Upper lobe of right lung (tissue), 1 donor: ENCODE results near the gene XRN2. TPM values are rescaled to one million over a fixed set of nuclear protein-coding genes. Genes with fewer than 3 reads are reported as not detected.

Source experiments
- ATAC-seq: fragments of 200-7000 bp; cut with Tn5 transposase; one replicate; pipeline ENCODE4 v1.9.1; 2020; ENCODE audit warnings: mild to moderate bottlenecking, moderate library complexity
- DNase-seq: peaks from one replicate; pipeline ENCODE4 v3.0.0-alpha.2; 2020
- H3K27ac ChIP-seq: fragments of 200-600 bp; one replicate; pipeline ENCODE4 v1.8.0; 2022
- H3K27me3 ChIP-seq: fragments of 200-600 bp; one replicate; pipeline ENCODE4 v1.8.0; 2022; ENCODE audit warnings: mild to moderate bottlenecking
- H3K36me3 ChIP-seq: fragments of 200-600 bp; one replicate; pipeline ENCODE4 v1.8.0; 2022
- H3K4me1 ChIP-seq: fragments of 200-600 bp; one replicate; pipeline ENCODE4 v1.8.0; 2022
- H3K4me3 ChIP-seq: fragments of 200-600 bp; one replicate; pipeline ENCODE4 v1.8.0; 2022; ENCODE audit warnings: mild to moderate bottlenecking
- H3K9me3 ChIP-seq: fragments of 200-600 bp; one replicate; pipeline ENCODE4 v1.8.0; 2022
- intact Hi-C: fragments of 100-400 bp; cut with DNase I; formaldehyde crosslinking; loops from one replicate; pipeline ENCODE4 v1.11.0; 2022
- total RNA-seq: library from RNA; stranded (reverse); fragmentation: NEBNext Ultra II Directional; extraction: Animal tissue kit (Norgen Biotek cat#: 25700); gene quantifications from one replicate; pipeline ENCODE4 v1.2.1, GENCODE V29; 2021
- TF ChIP-seq, protein P1 (sequence below): fragments of 200-600 bp; IDR thresholded peaks from one replicate; pipeline ENCODE4 v1.8.0; 2022; ENCODE audit warnings: antibody characterized with exemption
- donor health status: DM: no; HTN: yes; CAD: no; lungs with severe emphysema.

Gene XRN2
- total RNA-seq, 1 donor from 2014 or later, result 54.9 TPM

DNA sequence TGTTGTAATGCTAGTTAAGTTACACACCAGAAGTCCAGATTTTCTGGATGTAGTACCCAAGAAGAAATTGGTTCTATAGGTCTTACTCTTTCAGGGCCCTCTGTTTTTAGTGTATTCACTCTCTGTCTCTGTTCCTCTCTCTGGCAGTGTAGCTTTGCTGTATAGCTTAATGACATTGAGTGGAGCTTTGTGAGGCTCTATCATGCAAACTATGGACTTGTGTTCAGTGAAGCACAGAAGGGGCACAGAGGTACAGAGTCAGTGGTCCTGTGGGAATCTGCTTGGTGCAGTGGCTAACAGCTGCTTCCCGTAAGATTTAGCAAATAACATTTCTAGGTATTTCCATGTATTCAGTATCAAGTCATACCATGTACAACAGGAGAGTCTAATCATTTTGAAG lies 68.1 kb downstream of the XRN2 start:
- H3K36me3 ChIP-seq, result peaks cover 61% of the 10 kb centered on the region
- no peak overlapping the region for H3K27ac ChIP-seq
- H3K4me1 ChIP-seq, result no peaks in the 10 kb centered on the region
- intact Hi-C loops, result no loop called here
- ATAC-seq, result no peak
- DNase-seq, result no peak
- TF ChIP-seq, protein P1, sequence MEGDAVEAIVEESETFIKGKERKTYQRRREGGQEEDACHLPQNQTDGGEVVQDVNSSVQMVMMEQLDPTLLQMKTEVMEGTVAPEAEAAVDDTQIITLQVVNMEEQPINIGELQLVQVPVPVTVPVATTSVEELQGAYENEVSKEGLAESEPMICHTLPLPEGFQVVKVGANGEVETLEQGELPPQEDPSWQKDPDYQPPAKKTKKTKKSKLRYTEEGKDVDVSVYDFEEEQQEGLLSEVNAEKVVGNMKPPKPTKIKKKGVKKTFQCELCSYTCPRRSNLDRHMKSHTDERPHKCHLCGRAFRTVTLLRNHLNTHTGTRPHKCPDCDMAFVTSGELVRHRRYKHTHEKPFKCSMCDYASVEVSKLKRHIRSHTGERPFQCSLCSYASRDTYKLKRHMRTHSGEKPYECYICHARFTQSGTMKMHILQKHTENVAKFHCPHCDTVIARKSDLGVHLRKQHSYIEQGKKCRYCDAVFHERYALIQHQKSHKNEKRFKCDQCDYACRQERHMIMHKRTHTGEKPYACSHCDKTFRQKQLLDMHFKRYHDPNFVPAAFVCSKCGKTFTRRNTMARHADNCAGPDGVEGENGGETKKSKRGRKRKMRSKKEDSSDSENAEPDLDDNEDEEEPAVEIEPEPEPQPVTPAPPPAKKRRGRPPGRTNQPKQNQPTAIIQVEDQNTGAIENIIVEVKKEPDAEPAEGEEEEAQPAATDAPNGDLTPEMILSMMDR, result no peak
- H3K27me3 ChIP-seq, result no peaks in the 10 kb centered on the region
- H3K4me3 ChIP-seq, result no peak overlapping the region
- no peaks in the 10 kb centered on the region for H3K9me3 ChIP-seq

DNA sequence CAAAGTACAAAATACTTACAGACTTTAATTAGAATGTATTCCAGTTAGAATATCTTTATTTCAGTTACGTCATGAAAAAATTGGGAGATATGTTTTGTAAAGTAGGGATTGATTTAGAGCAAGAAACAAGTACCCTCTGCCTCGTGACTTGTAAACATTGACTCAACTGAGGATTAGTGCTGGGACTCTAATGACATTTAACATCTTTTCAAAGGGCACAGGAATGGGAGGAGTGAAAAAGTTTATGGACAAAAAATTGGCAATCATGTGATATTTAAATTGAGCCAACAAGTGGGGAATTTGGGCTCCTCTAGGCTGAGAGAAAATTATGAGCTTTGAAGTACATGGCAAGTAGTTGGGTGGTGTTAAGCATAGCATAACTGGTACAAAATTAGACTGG lies 68.9 kb downstream of the XRN2 start:
- intact Hi-C loops, result no loop called here
- ATAC-seq, result no peak
- H3K36me3 ChIP-seq, result peaks cover 53% of the 10 kb centered on the region
- H3K27ac ChIP-seq, result no peak overlapping the region
- H3K27me3 ChIP-seq, result no peaks in the 10 kb centered on the region
- H3K4me3 ChIP-seq, result no peak overlapping the region
- DNase-seq, result no peak
- no peaks in the 10 kb centered on the region for H3K4me1 ChIP-seq
- TF ChIP-seq, protein P1, result no peak
- no peaks in the 10 kb centered on the region for H3K9me3 ChIP-seq

GRCh38 chr20:21373436-21373835 lies 70.3 kb downstream of the XRN2 start:
- intact Hi-C loops, result no loop called here
- Histone ChIP-seq H3K27me3 (no peaks in the 10 kb centered on the region), H3K27ac (no peak overlapping the region), H3K9me3 (no peaks in the 10 kb centered on the region), H3K36me3 (peaks cover 52% of the 10 kb centered on the region), H3K4me3 (no peak overlapping the region), H3K4me1 (no peaks in the 10 kb centered on the region)
- TF ChIP-seq, protein P1, result no peak
- ATAC-seq, result no peak
- no peak for DNase-seq

DNA sequence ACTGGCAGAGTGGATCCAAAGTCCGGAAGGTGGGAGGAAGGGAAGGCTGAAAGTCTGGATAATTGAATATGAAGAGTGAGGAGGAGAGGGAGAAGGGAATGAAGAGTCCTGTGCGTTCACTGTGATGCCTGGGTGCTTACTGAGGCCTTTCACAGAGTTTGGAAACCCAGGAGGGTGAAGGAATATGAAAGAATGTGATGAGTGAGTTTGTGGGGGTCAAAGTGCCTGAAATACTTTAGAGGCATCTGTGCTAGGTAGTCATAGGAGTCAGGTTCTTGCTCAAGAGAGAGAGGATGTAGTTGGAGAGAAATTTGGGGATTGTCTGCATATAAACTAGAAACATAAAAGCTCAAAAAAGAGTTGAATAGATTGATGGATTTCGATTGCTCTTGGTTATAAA lies 73.5 kb downstream of the XRN2 start:
- no peaks in the 10 kb centered on the region for H3K4me1 ChIP-seq
- no peaks in the 10 kb centered on the region for H3K9me3 ChIP-seq
- H3K27me3 ChIP-seq, result no peaks in the 10 kb centered on the region
- ATAC-seq (no peak), DNase-seq (no peak)
- TF ChIP-seq, protein P1, result no peak
- H3K36me3 ChIP-seq, result peaks cover 47% of the 10 kb centered on the region
- H3K4me3 ChIP-seq, result no peak overlapping the region
- no peak overlapping the region for H3K27ac ChIP-seq
- intact Hi-C loops, result no loop called here

DNA sequence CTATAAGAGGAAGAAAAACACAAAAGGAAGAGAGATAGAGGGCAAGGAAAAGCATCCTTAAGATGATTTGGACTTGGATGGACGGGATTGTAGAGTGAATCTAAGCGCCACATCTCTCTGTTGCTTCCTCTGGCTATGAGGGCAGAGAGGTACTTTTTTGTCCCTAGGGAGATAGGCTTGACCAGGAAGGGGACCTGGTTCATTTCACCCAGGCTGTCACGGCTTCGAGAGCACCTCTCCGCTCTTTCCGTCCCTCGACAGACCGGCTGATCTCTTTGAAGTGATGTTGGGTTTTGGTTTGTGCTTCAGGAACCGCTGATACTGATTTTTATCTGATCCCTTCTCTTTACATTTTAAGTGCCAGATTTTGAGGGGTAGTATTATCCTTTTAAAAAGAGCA lies 74.6 kb downstream of the XRN2 start:
- no peak for DNase-seq
- no peak for ATAC-seq
- intact Hi-C loops, result no loop called here
- Histone ChIP-seq H3K27ac (no peak overlapping the region), H3K27me3 (no peaks in the 10 kb centered on the region), H3K9me3 (no peaks in the 10 kb centered on the region), H3K4me1 (no peaks in the 10 kb centered on the region), H3K4me3 (no peak overlapping the region), H3K36me3 (peaks cover 53% of the 10 kb centered on the region)
- TF ChIP-seq, protein P1, result no peak

DNA sequence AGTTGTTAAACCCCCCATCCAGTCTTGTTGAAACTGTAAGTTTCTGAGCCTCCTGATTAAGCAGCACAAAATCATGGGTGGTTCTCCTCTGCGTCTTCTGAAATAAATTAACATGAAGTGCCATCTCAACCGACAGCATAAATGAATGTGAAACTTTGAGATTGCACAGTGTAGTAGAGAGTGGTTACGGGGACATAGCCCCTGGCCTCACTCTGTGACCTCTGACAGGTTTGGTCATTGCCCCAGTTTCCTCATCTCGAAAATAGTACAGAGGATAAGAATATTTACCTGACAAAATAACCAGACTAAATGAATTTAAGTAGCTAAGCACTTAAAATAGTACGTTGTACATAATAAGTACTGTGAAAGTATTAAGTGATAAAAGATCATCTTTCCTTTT lies 75.1 kb downstream of the XRN2 start:
- no peak overlapping the region for H3K4me3 ChIP-seq
- H3K27me3 ChIP-seq, result no peaks in the 10 kb centered on the region
- no peaks in the 10 kb centered on the region for H3K4me1 ChIP-seq
- H3K9me3 ChIP-seq, result no peaks in the 10 kb centered on the region
- no peak for DNase-seq
- H3K36me3 ChIP-seq, result peaks cover 55% of the 10 kb centered on the region
- TF ChIP-seq, protein P1, result no peak
- H3K27ac ChIP-seq, result no peak overlapping the region
- intact Hi-C loops, result no loop called here
- no peak for ATAC-seq
